Hematopoietic multipotent progenitor cell treated with erythropoietin and hydrocortisone succinate and interleukin-3 and kit ligand, for 6 days (in vitro differentiated cells): ENCODE results near the gene BLZF1.
"Not testable (repeated sequence)": the region's sequence is repeated elsewhere in the genome, so short reads cannot be mapped to it uniquely, and the experiment has no call there.

ENCODE experiments used
- DNase-seq: peaks from one replicate; pipeline ENCODE4 v3.0.0-alpha.2; 2015

The BLZF1 gene

GRCh38 chr1:169363046-169363730 lies 4.8 kb upstream of the BLZF1 start:
- peak; percentile 32 for DNase-seq

GRCh38 chr1:169364948-169365347 lies 3.0 kb upstream of the BLZF1 start:
- peak; percentile 19 for DNase-seq

- DNase-seq: no peak
Measured at GRCh38 chr1:169367096-169367685, 804 bp upstream of the BLZF1 start.

GRCh38 chr1:169368406-169368769 lies 393 bp downstream of the BLZF1 start:
- DNase-seq: peak; percentile 58

- DNase-seq: peak; percentile 85
Measured at GRCh38 chr1:169371404-169371803, 3.4 kb downstream of the BLZF1 start.

- DNase-seq: no peak
Measured at GRCh38 chr1:169381162-169381561, 13.2 kb downstream of the BLZF1 start.

DNA sequence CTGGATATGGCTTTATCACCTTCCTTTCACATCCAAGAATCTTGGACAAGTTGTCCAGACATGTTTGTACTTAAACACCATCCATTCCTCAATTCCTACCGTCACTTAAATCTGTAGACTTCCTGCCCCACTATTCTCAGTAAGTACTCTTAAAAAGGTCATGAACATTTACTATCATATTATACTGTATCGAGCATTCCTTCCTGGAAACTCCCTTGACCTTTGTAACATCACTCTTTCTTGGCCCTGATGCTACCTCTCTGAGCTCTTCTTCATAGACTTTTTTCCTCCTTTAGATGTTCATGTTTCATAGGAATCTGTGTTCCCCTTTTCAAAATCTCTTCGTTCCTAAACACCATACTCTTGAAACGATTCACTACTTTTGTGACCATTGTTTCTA lies 15.5 kb downstream of the BLZF1 start:
- DNase-seq: no peak

GRCh38 chr1:169387399-169387798 lies 19.4 kb downstream of the BLZF1 start:
- DNase-seq: no peak

DNA sequence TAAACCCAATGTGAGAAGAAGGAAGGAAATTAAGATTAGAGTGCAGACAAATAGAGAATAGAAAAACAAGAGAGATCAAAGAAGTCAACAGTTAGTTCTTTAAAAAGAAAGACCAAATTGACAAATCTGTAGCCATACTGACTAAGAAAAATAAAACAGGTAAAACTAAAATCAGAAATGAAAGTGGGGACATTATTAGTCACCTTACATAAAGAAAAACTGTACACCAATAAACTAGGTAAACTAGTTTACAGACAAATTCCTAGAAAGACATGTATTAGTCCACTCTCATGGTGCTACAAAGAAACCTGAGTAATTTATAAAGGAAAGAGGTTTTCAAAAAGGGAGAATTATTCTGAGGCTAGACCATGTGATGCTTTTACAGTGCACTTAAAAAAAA lies 22.3 kb downstream of the BLZF1 start:
- no peak for DNase-seq

- DNase-seq: peak; percentile 12
Measured at GRCh38 chr1:169392406-169392805, 24.4 kb downstream of the BLZF1 start.

DNA sequence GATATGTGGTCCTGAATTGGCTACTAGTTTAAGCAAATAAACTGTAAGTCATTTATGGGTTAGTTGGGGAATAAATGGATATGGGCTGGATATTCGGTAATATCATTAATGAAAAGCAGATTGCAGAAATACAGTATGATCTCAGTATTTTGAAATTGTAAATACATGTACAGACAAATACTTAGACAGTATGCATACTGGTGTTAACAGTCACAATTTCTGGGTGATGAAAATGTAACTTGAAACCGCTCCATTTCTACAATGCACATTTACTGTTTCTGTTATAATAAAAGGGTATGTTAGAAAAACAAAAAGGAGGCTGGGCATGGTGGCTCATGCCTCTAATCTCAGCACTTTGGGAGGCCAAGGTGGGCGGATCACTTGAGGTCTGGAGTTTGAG lies 28.0 kb downstream of the BLZF1 start:
- DNase-seq: no peak

DNA sequence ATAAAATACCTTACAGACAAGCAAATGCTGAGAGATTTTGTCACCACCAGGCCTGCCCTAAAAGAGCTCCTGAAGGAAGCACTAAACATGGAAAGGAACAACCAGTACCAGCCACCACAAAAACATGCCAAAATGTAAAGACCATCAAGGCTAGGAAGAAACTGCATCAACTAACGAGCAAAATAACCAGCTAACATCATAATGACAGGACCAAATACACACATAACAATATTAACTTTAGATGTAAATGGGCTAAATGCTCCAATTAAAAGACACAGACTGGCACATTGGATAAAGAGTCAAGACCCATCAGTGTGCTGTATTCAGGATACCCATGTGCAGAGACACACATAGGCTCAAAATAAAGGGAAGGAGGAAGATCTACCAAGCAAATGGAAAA lies 34.6 kb downstream of the BLZF1 start:
- DNase-seq: not testable (repeated sequence)

- DNase-seq: not testable (repeated sequence)
Measured at GRCh38 chr1:169408340-169408739, 40.3 kb downstream of the BLZF1 start.

DNA sequence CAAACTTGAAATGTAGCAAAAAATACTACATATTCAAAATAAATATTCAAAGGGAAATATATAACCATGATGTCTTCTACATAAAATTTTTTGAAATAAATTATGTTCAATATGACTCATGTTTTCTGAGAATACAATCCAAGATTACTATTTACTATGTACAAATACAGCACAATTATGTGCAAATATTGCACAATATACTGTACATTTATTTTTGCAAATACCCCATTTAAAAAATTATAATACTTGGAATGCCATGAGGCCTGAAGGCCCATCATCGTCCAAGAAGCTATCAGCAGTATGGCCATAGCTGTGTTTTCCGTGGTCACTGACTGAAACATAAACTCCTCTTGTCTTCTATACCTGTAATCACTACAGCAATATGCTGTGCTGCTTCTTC lies 47.0 kb downstream of the BLZF1 start:
- no peak for DNase-seq

- DNase-seq: no peak
Measured at GRCh38 chr1:169421309-169421708, 53.3 kb downstream of the BLZF1 start.

- DNase-seq: no peak
Measured at GRCh38 chr1:169426174-169426705, 58.2 kb downstream of the BLZF1 start.

GRCh38 chr1:169427081-169427641 lies 59.2 kb downstream of the BLZF1 start, which contains the start of gene CCDC181:
Gene CCDC181 (minus strand): TSS chr1:169427474. CDS start chr1:169424927, 2,547 bp downstream.
- peak; percentile 59 for DNase-seq
